A673 (cell line): ENCODE data around the gene AFF2. TPM values are rescaled to one million over a fixed set of nuclear protein-coding genes. Genes with fewer than 3 reads are reported as not detected.

ENCODE experiments used
- BruUV-seq: library from RNA; stranded (reverse); fragments of 400-500 nt; replicated peaks from 2 replicates; lab custom pipeline; 2021; lab: Mats Ljungman, UMichigan
- CTCF ChIA-PET: fragments of 300-600 bp; sonication (Branson Sonifier 250); formaldehyde crosslinking; loops from one replicate; lab custom pipeline; 2022; ENCODE audit warnings: antibody characterized with exemption; lab: Charles Lee
- POLR2A ChIA-PET: fragments of 300-600 bp; sonication (Branson Sonifier 250); formaldehyde crosslinking; loops from one replicate; lab custom pipeline; 2022; ENCODE audit warnings: antibody characterized with exemption; ENCODE audit not compliant: low non-redundant PET; lab: Charles Lee
- DNase-seq: peaks from one replicate; pipeline ENCODE4 v3.0.0-alpha.2; 2015; ENCODE audit warnings: low spot score
- H3K27ac ChIP-seq: fragments of 200-600 bp; sonication (generic); 2 replicates; pipeline ENCODE4 v1.5.1; 2016; ENCODE audit warnings: mixed run types, low read depth, mild to moderate bottlenecking, mixed read lengths, antibody characterized with exemption, low read length; ENCODE audit not compliant: poor library complexity, severe bottlenecking
- H3K27me3 ChIP-seq: fragments of 200-600 bp; sonication (generic); replicated peaks from 2 replicates; pipeline ENCODE4 v1.6.1; 2017; ENCODE audit warnings: mixed run types, low read depth, mild to moderate bottlenecking, mixed read lengths, antibody characterized with exemption, low read length; ENCODE audit not compliant: insufficient read depth, poor library complexity
- H3K36me3 ChIP-seq: fragments of 200-600 bp; sonication (generic); 2 replicates; pipeline ENCODE4 v1.6.1; 2016; ENCODE audit warnings: mixed run types, mild to moderate bottlenecking, mixed read lengths, antibody characterized with exemption, low read length; ENCODE audit not compliant: insufficient read depth, poor library complexity, severe bottlenecking
- H3K4me1 ChIP-seq: fragments of 200-600 bp; sonication (generic); 2 replicates; pipeline ENCODE4 v1.6.1; 2017; ENCODE audit warnings: mixed run types, mild to moderate bottlenecking, mixed read lengths, antibody characterized with exemption, low read length; ENCODE audit not compliant: insufficient read depth, poor library complexity, severe bottlenecking
- H3K4me3 ChIP-seq: fragments of 200-600 bp; sonication (generic); 2 replicates; pipeline ENCODE4 v1.5.1; 2016; ENCODE audit warnings: low read depth, mixed run types, mild to moderate bottlenecking, mixed read lengths, low read length; ENCODE audit not compliant: poor library complexity, severe bottlenecking
- H3K9me3 ChIP-seq: fragments of 200-600 bp; sonication (generic); 2 replicates; pipeline ENCODE4 v1.6.1; 2016; ENCODE audit warnings: mixed run types, low read depth, mild to moderate bottlenecking, mixed read lengths, antibody characterized with exemption, low read length; ENCODE audit not compliant: poor library complexity, severe bottlenecking
- CTCF ChIP-seq: fragments of 300-800, 200-600 bp; sonication (generic); conservative IDR thresholded peaks from 2 replicates; pipeline ENCODE4 v1.5.1; 2017; ENCODE audit warnings: low read depth, mild to moderate bottlenecking, antibody characterized with exemption, low read length, moderate library complexity, mixed read lengths
- EZH2 ChIP-seq: fragments of 200-600 bp; sonication (generic); IDR thresholded peaks from 2 replicates; pipeline ENCODE4 v1.6.1; 2017; ENCODE audit warnings: borderline replicate concordance, low read depth, mild to moderate bottlenecking, mixed read lengths, antibody characterized with exemption, low read length; ENCODE audit not compliant: poor library complexity, severe bottlenecking
- intact Hi-C: fragments of 100-400 bp; cut with micrococcal nuclease; formaldehyde crosslinking; loops from one replicate; pipeline ENCODE4 v1.10.0; 2022; ENCODE audit not compliant: unreplicated experiment
- total RNA-seq: library from RNA; stranded (reverse); gene quantifications from 2 replicates; pipeline ENCODE4 v1.2.3, GENCODE V29; 2021

The AFF2 gene
- total RNA-seq, 1 experiment from 2014 or later: not detected

DNA sequence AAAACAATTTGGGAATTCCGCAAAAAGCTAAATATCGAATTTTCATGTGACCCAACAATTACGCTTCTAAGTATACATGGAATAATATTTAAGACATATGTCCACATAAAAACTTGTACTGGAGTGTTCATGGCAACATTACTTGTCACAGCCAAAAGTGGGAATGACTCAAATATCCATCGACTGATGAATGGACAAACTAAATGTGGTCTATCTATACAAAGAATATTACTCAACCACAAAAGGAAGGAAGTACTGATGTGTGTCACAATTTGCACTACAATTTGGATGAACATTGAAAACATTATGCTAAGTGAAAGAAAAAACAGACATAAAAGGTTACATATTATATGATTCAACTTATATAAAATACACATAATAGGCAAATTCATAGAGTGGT, 71.9 kb downstream of the AFF2 start:
- ChIA-PET CTCF (no interaction called here), POLR2A (no interaction called here)
- Histone ChIP-seq H3K9me3 (no peaks in the 10 kb centered on the region), H3K4me1 (no peaks in the 10 kb centered on the region), H3K4me3 (no peak overlapping the region), H3K27me3 (no peaks in the 10 kb centered on the region), H3K36me3 (no peaks in the 10 kb centered on the region), H3K27ac (no peak overlapping the region)
- no peak for TF ChIP-seq EZH2
- no peak for TF ChIP-seq CTCF
- no TSS peak for BruUV-seq
- intact Hi-C loops: no loop called here
- no peak for DNase-seq

DNA sequence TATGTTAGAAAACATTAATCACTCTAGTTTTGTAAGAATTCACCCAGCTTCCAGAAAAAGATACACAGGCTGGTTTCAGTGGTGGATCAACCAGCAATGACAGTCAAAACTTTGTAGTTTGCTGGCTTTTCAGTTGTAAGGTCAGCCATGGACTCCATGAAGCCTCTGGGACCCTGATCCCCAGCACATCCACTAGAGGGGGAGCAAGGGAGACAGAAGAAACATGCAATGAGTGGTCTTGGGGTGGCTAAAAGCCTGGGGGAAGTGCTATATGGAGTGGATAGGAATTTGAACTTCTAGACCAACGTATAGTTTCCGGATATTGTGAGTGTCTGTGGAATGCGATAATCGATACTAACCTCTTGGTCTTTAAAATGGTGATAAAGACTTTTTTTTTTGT, 72.7 kb downstream of the AFF2 start:
- ChIA-PET CTCF (no interaction called here), POLR2A (no interaction called here)
- no peak for TF ChIP-seq CTCF
- TF ChIP-seq EZH2: no peak
- no TSS peak for BruUV-seq
- H3K4me3 ChIP-seq: no peak overlapping the region
- no peak overlapping the region for H3K27ac ChIP-seq
- H3K9me3 ChIP-seq: no peaks in the 10 kb centered on the region
- intact Hi-C loops: no loop called here
- DNase-seq: no peak
- no peaks in the 10 kb centered on the region for H3K27me3 ChIP-seq
- no peaks in the 10 kb centered on the region for H3K4me1 ChIP-seq
- no peaks in the 10 kb centered on the region for H3K36me3 ChIP-seq

DNA sequence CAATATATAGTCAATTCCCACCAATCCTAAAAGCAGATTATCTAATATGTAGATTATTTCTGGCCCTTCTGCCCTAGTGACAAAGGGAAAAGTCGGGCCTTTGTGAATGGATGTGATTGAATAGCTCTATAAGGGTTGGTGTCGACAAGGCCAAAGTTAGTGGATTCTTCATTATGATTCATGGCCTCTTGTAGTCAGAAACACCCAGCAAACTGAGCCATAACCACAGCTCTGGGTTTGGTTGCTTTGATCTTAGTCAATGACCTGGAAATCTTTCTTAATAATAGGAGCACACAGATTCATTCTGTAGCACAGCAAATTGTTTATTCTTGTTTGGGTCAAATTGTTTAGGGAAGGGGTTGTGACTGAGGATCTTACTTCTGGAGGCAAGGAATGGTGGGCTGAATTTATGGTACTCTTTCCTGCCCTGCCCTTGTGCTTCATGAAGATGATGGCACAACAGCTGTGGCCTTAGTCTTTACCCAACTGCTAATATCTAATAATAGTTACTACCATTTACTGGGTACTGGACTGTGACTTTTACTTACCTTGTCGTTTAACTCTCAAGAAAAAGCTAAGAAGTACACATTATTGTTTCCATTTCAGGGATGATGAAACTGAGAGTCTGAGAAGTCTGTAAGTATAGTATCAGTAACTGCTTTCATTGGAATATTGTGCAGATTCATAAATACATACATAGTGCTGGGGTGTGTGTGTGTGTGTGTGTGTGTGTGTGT, 74.0 kb downstream of the AFF2 start:
- no peak for DNase-seq
- H3K9me3 ChIP-seq: no peaks in the 10 kb centered on the region
- intact Hi-C loops: no loop called here
- no peaks in the 10 kb centered on the region for H3K27me3 ChIP-seq
- H3K4me1 ChIP-seq: no peaks in the 10 kb centered on the region
- ChIA-PET POLR2A (no interaction called here), CTCF (no interaction called here)
- H3K36me3 ChIP-seq: no peaks in the 10 kb centered on the region
- no peak overlapping the region for H3K27ac ChIP-seq
- BruUV-seq: no TSS peak
- no peak overlapping the region for H3K4me3 ChIP-seq
- TF ChIP-seq CTCF: no peak
- no peak for TF ChIP-seq EZH2
